PC-3 (cell line): ENCODE data around the gene GRB7.
"Not testable (repeated sequence)": the region's sequence is repeated elsewhere in the genome, so short reads cannot be mapped to it uniquely, and the experiment has no call there.

Experiments
- CTCF ChIP-seq: fragments of 300-600 bp; sonication (generic); conservative IDR thresholded peaks from 2 replicates; pipeline ENCODE4 v1.5.1; 2017; ENCODE audit warnings: antibody characterized with exemption, low read depth, mild to moderate bottlenecking, low read length
- EZH2 ChIP-seq: fragments of 300-600 bp; sonication (generic); IDR thresholded peaks from one replicate; pipeline ENCODE4 v1.6.1; 2017; ENCODE audit warnings: antibody characterized with exemption, mild to moderate bottlenecking, low read length; ENCODE audit not compliant: unreplicated experiment
- EZH2phosphoT487 ChIP-seq: fragments of 300-600 bp; sonication (generic); IDR thresholded peaks from 2 replicates; pipeline ENCODE4 v1.6.1; 2018; ENCODE audit warnings: mild to moderate bottlenecking, antibody characterized with exemption, low read length, borderline replicate concordance

- not testable (repeated sequence) for TF ChIP-seq CTCF, EZH2phosphoT487, EZH2
Observed at GRCh38 chr17:39725923-39726322, 11.8 kb upstream of the GRB7 start.
